Lower leg skin (tissue), 4 donors: ENCODE results near the gene WFS1. TPM values are rescaled to one million over a fixed set of nuclear protein-coding genes. Genes with fewer than 3 reads are reported as not detected.

Source experiments
- DNase-seq, 2 donors: peaks; one replicate each; pipeline ENCODE4 v3.0.0-alpha.2; 2019; ENCODE audit warnings: low spot score in 2 of 2
- H3K4me3 ChIP-seq: fragments of 200-600 bp; sonication (generic); 2 replicates; pipeline ENCODE4 v1.5.1; 2017; ENCODE audit warnings: mild to moderate bottlenecking, low read depth; ENCODE audit not compliant: poor library complexity, severe bottlenecking
- POLR2A ChIP-seq, 2 donors: fragments of 450-650 bp; IDR thresholded peaks; one replicate each; pipeline ENCODE4 v1.6.1; 2016 to 2017; ENCODE audit warnings: antibody characterized with exemption in 2 of 2, mild to moderate bottlenecking in 1 of 2, moderate library complexity in 1 of 2
- WGBS, 2 donors: methylation state at CpG; one replicate each; pipeline ENCODE4 v1.1.5; 2018; 5-methylcytosine and 5-hydroxymethylcytosine counted together
- intact Hi-C: fragments of 100-400 bp; cut with DNase I; formaldehyde crosslinking; loops from one replicate; pipeline ENCODE4 v1.15.0; 2023; ENCODE audit warnings: low total_unique reads
- total RNA-seq, 4 donors: library from RNA; depleted of rRNA; stranded (reverse); fragments of >200 nt; gene quantifications; one replicate each; pipeline ENCODE4 v1.1.0, GENCODE V29; 2016
- TF ChIP-seq, protein P1 (sequence below), 3 donors: fragments of 450-650 bp; IDR thresholded peaks; one replicate each; pipeline ENCODE4 v1.5.1; 2016; ENCODE audit warnings: antibody characterized with exemption in 3 of 3, mild to moderate bottlenecking in 3 of 3, moderate library complexity in 2 of 3

Gene WFS1
- total RNA-seq, 4 donors from 2014 or later, result 39.4 to 48.6 (median 45.1) TPM

GRCh38 chr4:6302869-6303268 is 33.2 kb downstream of the WFS1 start:
- H3K4me3 ChIP-seq, result no peak overlapping the region
- DNase-seq, result no peak
- TF ChIP-seq, protein P1, sequence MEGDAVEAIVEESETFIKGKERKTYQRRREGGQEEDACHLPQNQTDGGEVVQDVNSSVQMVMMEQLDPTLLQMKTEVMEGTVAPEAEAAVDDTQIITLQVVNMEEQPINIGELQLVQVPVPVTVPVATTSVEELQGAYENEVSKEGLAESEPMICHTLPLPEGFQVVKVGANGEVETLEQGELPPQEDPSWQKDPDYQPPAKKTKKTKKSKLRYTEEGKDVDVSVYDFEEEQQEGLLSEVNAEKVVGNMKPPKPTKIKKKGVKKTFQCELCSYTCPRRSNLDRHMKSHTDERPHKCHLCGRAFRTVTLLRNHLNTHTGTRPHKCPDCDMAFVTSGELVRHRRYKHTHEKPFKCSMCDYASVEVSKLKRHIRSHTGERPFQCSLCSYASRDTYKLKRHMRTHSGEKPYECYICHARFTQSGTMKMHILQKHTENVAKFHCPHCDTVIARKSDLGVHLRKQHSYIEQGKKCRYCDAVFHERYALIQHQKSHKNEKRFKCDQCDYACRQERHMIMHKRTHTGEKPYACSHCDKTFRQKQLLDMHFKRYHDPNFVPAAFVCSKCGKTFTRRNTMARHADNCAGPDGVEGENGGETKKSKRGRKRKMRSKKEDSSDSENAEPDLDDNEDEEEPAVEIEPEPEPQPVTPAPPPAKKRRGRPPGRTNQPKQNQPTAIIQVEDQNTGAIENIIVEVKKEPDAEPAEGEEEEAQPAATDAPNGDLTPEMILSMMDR (IDR thresholded peaks at IDR 0.05), result no peak
- no peak for TF ChIP-seq POLR2A (IDR thresholded peaks at IDR 0.05)
- intact Hi-C loops, result no loop called here
- WGBS, 2 donors, result 68 to 83% methylated on average over 6 of the region's 6 CpGs

DNA sequence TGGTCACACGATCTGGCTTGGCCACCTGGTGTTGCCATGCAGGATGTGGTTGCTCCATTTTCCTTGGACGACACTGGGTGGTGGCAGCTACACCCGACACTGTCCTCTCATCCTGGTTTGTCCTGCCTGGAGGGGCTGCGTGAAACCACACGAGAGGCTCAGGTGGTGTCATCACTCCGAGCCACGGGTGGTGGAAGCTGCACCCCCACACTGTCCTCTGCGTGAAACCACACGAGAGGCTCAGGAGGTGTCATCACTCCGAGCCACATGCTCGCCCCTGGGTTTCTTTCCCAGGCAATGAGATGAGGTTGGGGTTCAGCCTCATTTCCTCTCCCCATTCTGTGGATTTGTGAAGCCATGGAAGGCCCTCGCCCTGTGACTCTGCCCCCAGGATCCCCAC is 34.3 kb downstream of the WFS1 start:
- TF ChIP-seq, protein P1 (IDR thresholded peaks at IDR 0.05), result no peak
- no peak for TF ChIP-seq POLR2A (IDR thresholded peaks at IDR 0.05)
- no peak overlapping the region for H3K4me3 ChIP-seq
- DNase-seq, result no peak
- intact Hi-C loops, result no loop called here
- 94 to 95% methylated on average over 11 to 12 of the region's 12 CpGs for WGBS, 2 donors

GRCh38 chr4:6306299-6306698 is 36.6 kb downstream of the WFS1 start:
- 81 to 87% methylated on average over 5 of the region's 5 CpGs for WGBS, 2 donors
- intact Hi-C loops, result no loop called here
- no peak for DNase-seq
- TF ChIP-seq, protein P1 (IDR thresholded peaks at IDR 0.05), result no peak
- no peak for TF ChIP-seq POLR2A (IDR thresholded peaks at IDR 0.05)
- H3K4me3 ChIP-seq, result no peak overlapping the region

DNA sequence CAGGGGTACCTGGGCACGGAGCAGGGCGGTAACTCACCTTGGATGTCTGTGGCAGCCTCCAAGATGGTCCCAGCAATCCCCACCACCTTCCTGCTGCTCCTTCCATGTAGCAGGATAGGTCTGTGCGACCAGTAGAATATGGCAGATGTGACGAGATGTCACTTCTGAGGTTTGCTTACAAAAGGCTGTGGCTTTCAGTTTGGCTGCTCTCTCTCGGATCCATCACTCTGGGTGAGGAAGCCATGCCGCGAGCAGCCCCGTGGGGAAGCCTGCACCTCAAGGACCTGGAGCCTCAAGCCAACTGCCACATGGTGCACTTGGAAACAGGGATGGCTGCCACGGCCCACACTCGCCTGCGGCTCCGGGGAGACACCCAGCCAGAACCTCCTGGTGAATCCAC is 37.6 kb downstream of the WFS1 start:
- 71 to 79% methylated on average over 12 of the region's 12 CpGs for WGBS, 2 donors
- TF ChIP-seq, protein P1 (IDR thresholded peaks at IDR 0.05), result no peak
- TF ChIP-seq POLR2A (IDR thresholded peaks at IDR 0.05), result no peak
- no peak for DNase-seq
- H3K4me3 ChIP-seq, result no peak overlapping the region
- intact Hi-C loops, result no loop called here

GRCh38 chr4:6307891-6308290 is 38.2 kb downstream of the WFS1 start:
- intact Hi-C loops, result no loop called here
- WGBS, 2 donors, result 73 to 78% methylated on average over 8 of the region's 8 CpGs

More at GRCh38 chr4:6307891-6308290, 38.2 kb downstream of the WFS1 start:
- H3K4me3 ChIP-seq, result no peak overlapping the region
- no peak for DNase-seq
- no peak for TF ChIP-seq POLR2A (IDR thresholded peaks at IDR 0.05)
- TF ChIP-seq, protein P1 (IDR thresholded peaks at IDR 0.05), result no peak
